ENCODE measurements around the gene TRNAU1AP. TPM values are rescaled to one million over a fixed set of nuclear protein-coding genes. Genes with fewer than 3 reads are reported as not detected.
A peak's percentile ranks its signal among the peaks of the same experiment; 100 is the strongest.

TRNAU1AP gene
- total and polyA plus RNA-seq, 2 of the 13 experiments (the other 11 are each of a cell fraction or from before 2014, with no cell fraction given), result 29.0 to 42.9 TPM

DNA sequence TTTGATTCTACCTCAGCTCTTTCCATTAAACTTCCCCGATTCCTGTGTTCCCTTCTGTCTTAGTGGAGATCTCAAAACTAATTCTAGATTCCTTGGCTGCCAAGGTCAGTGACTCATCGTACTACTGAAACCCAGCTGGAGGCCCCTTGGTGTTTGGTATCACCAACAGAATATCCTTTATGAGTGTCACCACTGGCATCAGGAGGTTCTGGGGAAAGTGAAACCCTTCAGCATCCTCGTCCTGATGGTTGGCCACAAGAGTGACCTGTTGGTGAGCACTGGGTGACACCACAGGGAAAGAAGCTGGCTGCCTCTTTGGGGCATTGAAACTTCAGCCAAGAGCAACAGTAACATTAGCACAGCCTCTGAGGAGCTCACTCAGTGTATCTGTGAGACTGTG lies 48.8 kb downstream of the TRNAU1AP start (continued):
- TF ChIP-seq, protein P1, sequence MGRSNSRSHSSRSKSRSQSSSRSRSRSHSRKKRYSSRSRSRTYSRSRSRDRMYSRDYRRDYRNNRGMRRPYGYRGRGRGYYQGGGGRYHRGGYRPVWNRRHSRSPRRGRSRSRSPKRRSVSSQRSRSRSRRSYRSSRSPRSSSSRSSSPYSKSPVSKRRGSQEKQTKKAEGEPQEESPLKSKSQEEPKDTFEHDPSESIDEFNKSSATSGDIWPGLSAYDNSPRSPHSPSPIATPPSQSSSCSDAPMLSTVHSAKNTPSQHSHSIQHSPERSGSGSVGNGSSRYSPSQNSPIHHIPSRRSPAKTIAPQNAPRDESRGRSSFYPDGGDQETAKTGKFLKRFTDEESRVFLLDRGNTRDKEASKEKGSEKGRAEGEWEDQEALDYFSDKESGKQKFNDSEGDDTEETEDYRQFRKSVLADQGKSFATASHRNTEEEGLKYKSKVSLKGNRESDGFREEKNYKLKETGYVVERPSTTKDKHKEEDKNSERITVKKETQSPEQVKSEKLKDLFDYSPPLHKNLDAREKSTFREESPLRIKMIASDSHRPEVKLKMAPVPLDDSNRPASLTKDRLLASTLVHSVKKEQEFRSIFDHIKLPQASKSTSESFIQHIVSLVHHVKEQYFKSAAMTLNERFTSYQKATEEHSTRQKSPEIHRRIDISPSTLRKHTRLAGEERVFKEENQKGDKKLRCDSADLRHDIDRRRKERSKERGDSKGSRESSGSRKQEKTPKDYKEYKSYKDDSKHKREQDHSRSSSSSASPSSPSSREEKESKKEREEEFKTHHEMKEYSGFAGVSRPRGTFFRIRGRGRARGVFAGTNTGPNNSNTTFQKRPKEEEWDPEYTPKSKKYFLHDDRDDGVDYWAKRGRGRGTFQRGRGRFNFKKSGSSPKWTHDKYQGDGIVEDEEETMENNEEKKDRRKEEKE (IDR thresholded peaks at IDR 0.05), result no peak
- TF ChIP-seq ZNF589 (CRISPR knock-in tag; conservative IDR thresholded peaks at IDR 0.05) (no peak), GZF1 (CRISPR knock-in tag; IDR thresholded peaks at IDR 0.05) (no peak)

DNA sequence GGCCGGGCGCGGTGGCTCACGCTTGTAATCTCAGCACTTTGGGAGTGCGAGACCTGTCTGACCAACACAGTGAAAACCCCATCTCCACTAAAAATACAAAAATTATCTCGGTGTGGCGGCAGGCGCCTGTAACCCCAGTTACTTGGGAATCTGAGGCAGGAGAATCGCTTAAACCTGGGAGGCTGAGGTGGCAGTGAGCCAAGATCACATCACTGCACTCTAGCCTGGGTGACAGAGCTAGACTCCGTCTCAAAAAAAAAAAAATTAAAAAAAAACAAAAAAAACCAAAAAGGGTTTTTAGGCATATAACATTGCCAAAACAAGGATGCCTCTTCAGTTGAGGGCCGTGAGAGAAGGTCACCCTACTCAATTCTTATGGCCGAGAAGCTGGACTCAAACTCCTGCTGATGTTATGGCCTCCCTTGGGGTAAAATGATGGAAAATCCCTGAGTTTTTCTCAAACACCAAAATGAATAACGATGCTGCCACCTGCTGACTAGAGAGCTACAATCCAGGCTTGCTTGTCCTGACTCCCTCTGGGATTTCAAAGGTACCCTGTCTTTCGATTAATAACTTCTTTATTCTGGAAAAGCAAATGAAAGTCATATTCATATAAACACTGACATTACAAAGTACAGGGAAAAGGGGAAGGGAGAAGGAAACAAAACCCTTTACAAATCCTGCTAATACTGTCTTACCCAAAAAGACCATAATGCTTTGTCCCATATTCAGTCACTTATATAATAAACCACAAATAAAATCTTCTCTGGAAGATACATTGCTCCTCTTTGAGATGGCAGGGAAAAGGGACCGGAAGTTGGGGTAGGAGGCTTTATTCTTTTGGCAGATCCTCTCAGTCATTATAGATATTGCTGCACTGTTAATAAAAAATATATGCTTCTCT lies 49.9 kb downstream of the TRNAU1AP start:
- BruUV-seq (replicated peaks), result no TSS peak
- peaks cover 0 to 4% of the 10 kb centered on the region in 2 experiments; a peak in 2 of 5 replicates for H3K36me3 ChIP-seq (replicated peaks in 1 of 2; ENCODE audit: control insufficient read depth in 1 of 2, insufficient read depth in 2 of 2, low read length in 2 of 2)
- H3K79me2 ChIP-seq (ENCODE audit: insufficient read depth, low read length), result no peaks in the 10 kb centered on the region
- peak; percentile 81 for DNase-seq (ENCODE audit: low spot score)
- no peak overlapping the region for H3K4me2 ChIP-seq (ENCODE audit: low read depth, low read length)
- no peak overlapping the region for H2AFZ ChIP-seq (ENCODE audit: low read length)
- ChIA-PET POLR2A (interaction anchor here (0.9 to 3.3 kb wide), 11 partner anchors 21 to 354 kb away, joined by 3 to 39 read pairs (median 4); partner anchors contain the start of genes RCC1 and TAF12), CTCF (ENCODE audit: low intra/inter-chr PET ratio, low total read pairs) (interaction anchor here (2.6 kb wide), 1 partner anchor 85 kb away, joined by 27 read pairs; no protein-coding TSS in a partner anchor)
- peak; percentile 64 for FAIRE-seq
- no peaks in the 10 kb centered on the region for H4K20me1 ChIP-seq (ENCODE audit: insufficient read depth, low read length)
- peak; percentile 55 for ATAC-seq
- no peaks in the 10 kb centered on the region for H3K9me3 ChIP-seq (ENCODE audit: low read length)
- peaks cover 40% of the 10 kb centered on the region for H3K4me1 ChIP-seq (ENCODE audit: insufficient read depth, low read length)
- intact Hi-C loops (cut with micrococcal nuclease; ENCODE audit: unreplicated experiment) (loop anchor here (1.0 to 5.0 kb wide), 2 partner anchors 84 to 245 kb away; no protein-coding TSS in a partner anchor), in situ Hi-C loops (cut with HindIII; ENCODE audit: extremely low pct_ligation_motif_present, low pct_unique_long_range_greater_than_20kb) (loop anchor here (5.0 to 25.0 kb wide), 2 partner anchors 85 to 190 kb away; no protein-coding TSS in a partner anchor)
- no peak overlapping the region for H3K27ac ChIP-seq (ENCODE audit: extremely low read length, insufficient read depth, low read length)
- WGBS (ENCODE audit: low lambda C conversion rate), result 70% methylated on average over 15 of the region's 15 CpGs
- no peak overlapping the region for H3K4me3 ChIP-seq (replicated peaks in 1 of 3; ENCODE audit: insufficient read depth in 1 of 3, low read depth in 2 of 3, low read length in 3 of 3)
- no peak overlapping the region for H3K9ac ChIP-seq (ENCODE audit: insufficient read depth, low read depth, low read length)
- H3K27me3 ChIP-seq (ENCODE audit: control insufficient read depth in 1 of 2, insufficient read depth in 2 of 2, low read length in 2 of 2), result no peaks in the 10 kb centered on the region
- TF ChIP-seq, protein P2, sequence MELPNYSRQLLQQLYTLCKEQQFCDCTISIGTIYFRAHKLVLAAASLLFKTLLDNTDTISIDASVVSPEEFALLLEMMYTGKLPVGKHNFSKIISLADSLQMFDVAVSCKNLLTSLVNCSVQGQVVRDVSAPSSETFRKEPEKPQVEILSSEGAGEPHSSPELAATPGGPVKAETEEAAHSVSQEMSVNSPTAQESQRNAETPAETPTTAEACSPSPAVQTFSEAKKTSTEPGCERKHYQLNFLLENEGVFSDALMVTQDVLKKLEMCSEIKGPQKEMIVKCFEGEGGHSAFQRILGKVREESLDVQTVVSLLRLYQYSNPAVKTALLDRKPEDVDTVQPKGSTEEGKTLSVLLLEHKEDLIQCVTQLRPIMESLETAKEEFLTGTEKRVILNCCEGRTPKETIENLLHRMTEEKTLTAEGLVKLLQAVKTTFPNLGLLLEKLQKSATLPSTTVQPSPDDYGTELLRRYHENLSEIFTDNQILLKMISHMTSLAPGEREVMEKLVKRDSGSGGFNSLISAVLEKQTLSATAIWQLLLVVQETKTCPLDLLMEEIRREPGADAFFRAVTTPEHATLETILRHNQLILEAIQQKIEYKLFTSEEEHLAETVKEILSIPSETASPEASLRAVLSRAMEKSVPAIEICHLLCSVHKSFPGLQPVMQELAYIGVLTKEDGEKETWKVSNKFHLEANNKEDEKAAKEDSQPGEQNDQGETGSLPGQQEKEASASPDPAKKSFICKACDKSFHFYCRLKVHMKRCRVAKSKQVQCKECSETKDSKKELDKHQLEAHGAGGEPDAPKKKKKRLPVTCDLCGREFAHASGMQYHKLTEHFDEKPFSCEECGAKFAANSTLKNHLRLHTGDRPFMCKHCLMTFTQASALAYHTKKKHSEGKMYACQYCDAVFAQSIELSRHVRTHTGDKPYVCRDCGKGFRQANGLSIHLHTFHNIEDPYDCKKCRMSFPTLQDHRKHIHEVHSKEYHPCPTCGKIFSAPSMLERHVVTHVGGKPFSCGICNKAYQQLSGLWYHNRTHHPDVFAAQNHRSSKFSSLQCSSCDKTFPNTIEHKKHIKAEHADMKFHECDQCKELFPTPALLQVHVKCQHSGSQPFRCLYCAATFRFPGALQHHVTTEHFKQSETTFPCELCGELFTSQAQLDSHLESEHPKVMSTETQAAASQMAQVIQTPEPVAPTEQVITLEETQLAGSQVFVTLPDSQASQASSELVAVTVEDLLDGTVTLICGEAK (IDR thresholded peaks at IDR 0.05), result no peak
- TF ChIP-seq, protein P2 (CRISPR knock-in tag; IDR thresholded peaks at IDR 0.05), result no peak
- TF ChIP-seq, protein P3, sequence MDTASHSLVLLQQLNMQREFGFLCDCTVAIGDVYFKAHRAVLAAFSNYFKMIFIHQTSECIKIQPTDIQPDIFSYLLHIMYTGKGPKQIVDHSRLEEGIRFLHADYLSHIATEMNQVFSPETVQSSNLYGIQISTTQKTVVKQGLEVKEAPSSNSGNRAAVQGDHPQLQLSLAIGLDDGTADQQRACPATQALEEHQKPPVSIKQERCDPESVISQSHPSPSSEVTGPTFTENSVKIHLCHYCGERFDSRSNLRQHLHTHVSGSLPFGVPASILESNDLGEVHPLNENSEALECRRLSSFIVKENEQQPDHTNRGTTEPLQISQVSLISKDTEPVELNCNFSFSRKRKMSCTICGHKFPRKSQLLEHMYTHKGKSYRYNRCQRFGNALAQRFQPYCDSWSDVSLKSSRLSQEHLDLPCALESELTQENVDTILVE (CRISPR knock-in tag; IDR thresholded peaks at IDR 0.05), result no peak
